ENCODE results near the gene CDC42BPG.

The CDC42BPG gene

DNA sequence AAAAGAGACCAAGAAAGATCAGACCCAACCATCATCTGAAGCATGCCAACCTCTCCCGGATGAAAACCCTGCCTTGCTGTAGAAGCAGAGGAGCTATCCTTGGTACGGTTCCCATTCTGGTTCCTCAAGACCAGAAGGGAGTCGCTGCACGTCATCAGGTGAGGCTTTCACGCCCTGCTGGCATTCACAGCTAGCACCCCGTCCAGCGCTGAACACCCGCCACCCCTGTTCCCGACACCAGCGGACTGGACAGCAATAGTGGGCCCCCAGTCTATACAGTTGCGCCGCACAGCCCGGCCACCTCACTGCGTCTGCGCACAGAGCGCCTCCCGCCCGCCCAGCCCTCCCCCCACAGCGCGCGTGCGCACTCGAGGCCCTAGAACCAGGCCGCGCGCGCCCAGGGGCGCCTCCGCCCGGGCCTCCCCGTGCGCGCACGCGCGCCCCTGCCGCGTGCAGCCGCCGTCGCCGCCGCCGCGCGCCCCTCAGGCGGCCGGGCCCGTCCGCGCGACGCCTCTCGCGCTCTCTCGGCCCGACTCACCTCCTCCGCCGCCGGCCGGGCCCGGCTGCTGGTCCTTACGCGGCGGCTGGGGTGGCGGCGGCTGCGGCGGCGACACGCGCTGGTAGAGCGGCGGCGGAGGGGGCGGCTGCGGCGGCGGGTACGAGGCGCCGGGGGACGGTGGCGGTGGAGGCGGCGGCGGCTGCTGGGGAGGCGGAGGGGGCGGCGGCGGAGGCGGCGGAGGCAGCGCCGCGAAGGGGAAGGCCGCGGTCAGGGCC lies 66.8 kb downstream of the CDC42BPG start:
- peaks cover 38% of the 10 kb centered on the region for H3K36me3 ChIP-seq (ENCODE audit: insufficient read depth, low read length)
- peaks cover 26% of the 10 kb centered on the region for H3K4me1 ChIP-seq (ENCODE audit: control insufficient read depth, insufficient read depth, low read length, unreplicated experiment)
- H3K4me3 ChIP-seq (ENCODE audit: low read depth, low read length), result peak overlapping the region; percentile 95
- no peak overlapping the region for H2AFZ ChIP-seq (ENCODE audit: low read length, unreplicated experiment)
- peak overlapping the region; percentile 93 for H3K27ac ChIP-seq (ENCODE audit: low read depth, low read length)
- H3K27me3 ChIP-seq (ENCODE audit: insufficient read depth, low read length), result no peaks in the 10 kb centered on the region
- peaks cover 48% of the 10 kb centered on the region for H3K79me2 ChIP-seq (ENCODE audit: control insufficient read depth, insufficient read depth, low read length, unreplicated experiment)

DNA sequence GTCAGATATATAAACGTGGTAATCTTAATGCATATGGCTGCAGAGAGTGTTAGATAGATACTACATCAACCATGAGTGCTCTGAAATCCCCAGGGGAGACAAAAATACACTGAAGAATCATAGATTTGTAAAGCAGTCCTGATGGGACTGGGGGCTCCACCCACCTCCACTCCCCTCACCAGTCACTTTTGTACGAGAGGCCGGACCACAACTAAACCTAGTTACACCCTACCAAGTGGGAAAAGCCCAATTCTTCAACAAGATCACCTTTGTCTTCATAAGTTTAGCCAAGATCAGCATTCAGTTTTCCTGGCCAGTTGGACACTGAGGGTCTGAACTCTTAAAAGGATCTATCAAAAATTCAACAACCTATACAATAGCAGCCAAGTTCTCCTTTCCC lies 67.6 kb downstream of the CDC42BPG start:
- peak overlapping the region; percentile 87 for H3K4me3 ChIP-seq (ENCODE audit: low read depth, low read length)
- H3K36me3 ChIP-seq (ENCODE audit: insufficient read depth, low read length), result peaks cover 46% of the 10 kb centered on the region
- H3K27ac ChIP-seq (ENCODE audit: low read depth, low read length), result no peak overlapping the region
- no peak overlapping the region for H2AFZ ChIP-seq (ENCODE audit: low read length, unreplicated experiment)
- H3K4me1 ChIP-seq (ENCODE audit: control insufficient read depth, insufficient read depth, low read length, unreplicated experiment), result peaks cover 30% of the 10 kb centered on the region
- peaks cover 55% of the 10 kb centered on the region for H3K79me2 ChIP-seq (ENCODE audit: control insufficient read depth, insufficient read depth, low read length, unreplicated experiment)
- no peaks in the 10 kb centered on the region for H3K27me3 ChIP-seq (ENCODE audit: insufficient read depth, low read length)

DNA sequence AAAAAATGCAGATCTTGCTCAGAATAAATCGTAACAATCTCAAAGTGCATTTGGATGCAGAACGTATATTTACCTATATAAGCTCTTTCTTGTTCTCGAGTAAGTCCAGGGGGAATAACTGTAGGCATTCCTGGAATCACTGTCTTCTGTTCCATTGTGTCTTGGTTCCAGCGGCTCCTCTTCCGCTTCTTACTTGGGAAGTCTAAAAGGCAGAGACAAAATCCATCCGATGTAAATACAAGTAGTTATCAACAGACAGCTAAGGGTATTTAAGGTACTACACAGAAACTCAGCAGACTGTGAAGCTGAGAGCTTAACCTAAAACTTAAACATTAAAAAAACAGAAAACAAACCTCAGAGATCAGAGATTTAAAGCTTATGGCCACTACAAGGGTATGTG lies 68.0 kb downstream of the CDC42BPG start:
- peaks cover 51% of the 10 kb centered on the region for H3K36me3 ChIP-seq (ENCODE audit: insufficient read depth, low read length)
- no peak overlapping the region for H3K27ac ChIP-seq (ENCODE audit: low read depth, low read length)
- peak overlapping the region; percentile 87 for H3K4me3 ChIP-seq (ENCODE audit: low read depth, low read length)
- H3K4me1 ChIP-seq (ENCODE audit: control insufficient read depth, insufficient read depth, low read length, unreplicated experiment), result peaks cover 30% of the 10 kb centered on the region
- H2AFZ ChIP-seq (ENCODE audit: low read length, unreplicated experiment), result no peak overlapping the region
- H3K27me3 ChIP-seq (ENCODE audit: insufficient read depth, low read length), result no peaks in the 10 kb centered on the region
- H3K79me2 ChIP-seq (ENCODE audit: control insufficient read depth, insufficient read depth, low read length, unreplicated experiment), result peaks cover 59% of the 10 kb centered on the region

DNA sequence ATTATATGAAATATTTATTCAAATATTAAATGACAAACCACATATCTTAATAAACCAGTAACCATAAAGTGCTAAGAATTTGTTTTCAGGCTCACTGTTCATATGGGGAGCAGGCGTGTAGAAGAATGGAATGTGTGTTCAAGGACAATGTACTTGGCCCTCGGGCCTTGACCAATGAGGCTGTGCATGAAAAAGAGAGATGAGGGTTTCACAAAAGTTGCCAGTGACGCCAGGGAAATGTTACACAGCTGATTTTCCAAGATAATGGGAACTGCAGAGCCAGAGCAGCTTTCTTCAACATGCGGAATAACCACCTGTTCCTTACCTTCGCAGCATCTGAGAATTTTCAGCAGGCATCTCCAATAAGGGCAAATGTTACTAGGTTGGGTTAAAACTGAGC lies 70.3 kb downstream of the CDC42BPG start:
- Histone ChIP-seq H3K27me3 (ENCODE audit: insufficient read depth, low read length) (no peaks in the 10 kb centered on the region), H3K4me3 (ENCODE audit: low read depth, low read length) (no peak overlapping the region), H3K27ac (ENCODE audit: low read depth, low read length) (no peak overlapping the region), H3K79me2 (ENCODE audit: control insufficient read depth, insufficient read depth, low read length, unreplicated experiment) (peaks cover 67% of the 10 kb centered on the region), H2AFZ (ENCODE audit: low read length, unreplicated experiment) (no peak overlapping the region), H3K4me1 (ENCODE audit: control insufficient read depth, insufficient read depth, low read length, unreplicated experiment) (peaks cover 23% of the 10 kb centered on the region), H3K36me3 (ENCODE audit: insufficient read depth, low read length) (peaks cover 71% of the 10 kb centered on the region)

All from ACC112 (cell line).